Measurements from ENCODE around the gene PJA1.

PJA1 gene

GRCh38 chrX:69136546-69137331 is 28.5 kb downstream of the PJA1 start:
- H3K9me3 ChIP-seq (ENCODE audit: insufficient read depth, low read depth, low read length), result no peaks in the 10 kb centered on the region
- H3K9me2 ChIP-seq (replicated peaks; ENCODE audit: low read depth, low read length), result no peaks in the 10 kb centered on the region
- H4K20me1 ChIP-seq (ENCODE audit: insufficient read depth, low read length, poor library complexity, severe bottlenecking), result no peaks in the 10 kb centered on the region
- no peaks in the 10 kb centered on the region for H3K27me3 ChIP-seq (ENCODE audit: insufficient read depth, low read length, poor library complexity, severe bottlenecking)
- H3K4me3 ChIP-seq (ENCODE audit: low read length, poor library complexity, severe bottlenecking), result no peak overlapping the region
- no peak for TF ChIP-seq EZH2phosphoT487 (IDR thresholded peaks at IDR 0.05; ENCODE audit: borderline replicate concordance)
- TF ChIP-seq CTCF (conservative IDR thresholded peaks at IDR 0.05; ENCODE audit: low read length), result no peak
- H3K9ac ChIP-seq (ENCODE audit: low read depth, low read length, poor library complexity, severe bottlenecking), result no peak overlapping the region
- H3K4me1 ChIP-seq (ENCODE audit: insufficient read depth, low read length, poor library complexity, severe bottlenecking), result no peaks in the 10 kb centered on the region
- no peaks in the 10 kb centered on the region for H3K36me3 ChIP-seq (ENCODE audit: insufficient read depth, low read length)
- no peaks in the 10 kb centered on the region for H3K79me2 ChIP-seq (ENCODE audit: insufficient read depth, low read length)
- H2AFZ ChIP-seq (ENCODE audit: low read length), result no peak overlapping the region
- no peak overlapping the region for H3K4me2 ChIP-seq (ENCODE audit: low read depth, low read length, poor library complexity, severe bottlenecking)
- no peaks in the 10 kb centered on the region for H3F3A ChIP-seq (ENCODE audit: low read depth)

GRCh38 chrX:69133921-69134542 is 31.2 kb downstream of the PJA1 start:
- H3K4me1 ChIP-seq (ENCODE audit: insufficient read depth, low read length, poor library complexity, severe bottlenecking), result no peaks in the 10 kb centered on the region
- H3K9me3 ChIP-seq (ENCODE audit: insufficient read depth, low read depth, low read length), result no peaks in the 10 kb centered on the region
- no peak overlapping the region for H3K9ac ChIP-seq (ENCODE audit: low read depth, low read length, poor library complexity, severe bottlenecking)
- H4K20me1 ChIP-seq (ENCODE audit: insufficient read depth, low read length, poor library complexity, severe bottlenecking), result no peaks in the 10 kb centered on the region
- H3K79me2 ChIP-seq (ENCODE audit: insufficient read depth, low read length), result no peaks in the 10 kb centered on the region
- H3K9me2 ChIP-seq (replicated peaks; ENCODE audit: low read depth, low read length), result no peaks in the 10 kb centered on the region
- H3K36me3 ChIP-seq (ENCODE audit: insufficient read depth, low read length), result no peaks in the 10 kb centered on the region
- H3K27me3 ChIP-seq (ENCODE audit: insufficient read depth, low read length, poor library complexity, severe bottlenecking), result no peaks in the 10 kb centered on the region
- no peak overlapping the region for H2AFZ ChIP-seq (ENCODE audit: low read length)
- H3K4me3 ChIP-seq (ENCODE audit: low read length, poor library complexity, severe bottlenecking), result no peak overlapping the region
- TF ChIP-seq EZH2phosphoT487 (IDR thresholded peaks at IDR 0.05; ENCODE audit: borderline replicate concordance) (no peak), CTCF (conservative IDR thresholded peaks at IDR 0.05; ENCODE audit: low read length) (peak; percentile 32; the same call in 1 of the 2 replicates)
- no peaks in the 10 kb centered on the region for H3F3A ChIP-seq (ENCODE audit: low read depth)
- no peak overlapping the region for H3K4me2 ChIP-seq (ENCODE audit: low read depth, low read length, poor library complexity, severe bottlenecking)

- Histone ChIP-seq H3K79me2 (ENCODE audit: insufficient read depth, low read length) (no peaks in the 10 kb centered on the region), H3K36me3 (ENCODE audit: insufficient read depth, low read length) (no peaks in the 10 kb centered on the region), H4K20me1 (ENCODE audit: insufficient read depth, low read length, poor library complexity, severe bottlenecking) (no peaks in the 10 kb centered on the region), H3K4me3 (ENCODE audit: low read length, poor library complexity, severe bottlenecking) (no peak overlapping the region), H2AFZ (ENCODE audit: low read length) (no peak overlapping the region), H3K4me2 (ENCODE audit: low read depth, low read length, poor library complexity, severe bottlenecking) (no peak overlapping the region), H3K9ac (ENCODE audit: low read depth, low read length, poor library complexity, severe bottlenecking) (no peak overlapping the region), H3K27me3 (ENCODE audit: insufficient read depth, low read length, poor library complexity, severe bottlenecking) (no peaks in the 10 kb centered on the region), H3K4me1 (ENCODE audit: insufficient read depth, low read length, poor library complexity, severe bottlenecking) (no peaks in the 10 kb centered on the region), H3K9me2 (replicated peaks; ENCODE audit: low read depth, low read length) (no peaks in the 10 kb centered on the region), H3F3A (ENCODE audit: low read depth) (no peaks in the 10 kb centered on the region), H3K9me3 (ENCODE audit: insufficient read depth, low read depth, low read length) (no peaks in the 10 kb centered on the region)
- TF ChIP-seq EZH2phosphoT487 (IDR thresholded peaks at IDR 0.05; ENCODE audit: borderline replicate concordance), result no peak
- no peak for TF ChIP-seq CTCF (conservative IDR thresholded peaks at IDR 0.05; ENCODE audit: low read length)
Observed at GRCh38 chrX:69131886-69132285, 33.4 kb downstream of the PJA1 start.

All from Loucy (cell line).